Epithelial cell of esophagus (primary cell): ENCODE results near the gene KRTAP13-4.

Experiments
- DNase-seq: peaks from one replicate; pipeline ENCODE4 v3.0.0; 2010; ENCODE audit warnings: low read depth
- H3K4me3 ChIP-seq: 2 replicates; pipeline ENCODE4 v1.5.1; 2011; ENCODE audit warnings: mild to moderate bottlenecking, low read length, control low read depth
- TF ChIP-seq, protein P1 (sequence below): IDR thresholded peaks from 2 replicates; pipeline ENCODE4 v1.5.1; 2011; ENCODE audit warnings: low read depth, mild to moderate bottlenecking, low read length, control low read depth, inconsistent platforms; ENCODE audit not compliant: insufficient read depth; ENCODE audit errors: missing control alignments

The KRTAP13-4 gene

DNA sequence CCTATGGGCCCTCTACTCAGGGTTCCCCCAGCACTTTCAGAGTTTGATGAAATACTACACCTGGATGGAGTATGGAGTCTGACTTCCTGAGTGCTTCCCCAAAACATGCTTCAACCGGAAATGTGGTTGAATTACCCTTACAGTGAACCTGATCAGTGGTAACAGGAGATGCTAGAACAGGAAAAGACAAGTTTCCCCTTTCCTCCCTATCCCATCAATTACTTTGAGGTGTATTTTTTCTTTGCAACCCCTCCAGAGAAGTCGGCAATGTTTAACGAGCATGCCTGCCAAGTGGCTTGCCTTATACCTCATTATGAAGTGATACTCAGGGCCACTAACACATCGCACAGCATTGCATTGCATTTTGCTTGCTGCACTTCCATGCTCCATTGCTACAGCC is 17.0 kb downstream of the KRTAP13-4 start:
- TF ChIP-seq, protein P1, sequence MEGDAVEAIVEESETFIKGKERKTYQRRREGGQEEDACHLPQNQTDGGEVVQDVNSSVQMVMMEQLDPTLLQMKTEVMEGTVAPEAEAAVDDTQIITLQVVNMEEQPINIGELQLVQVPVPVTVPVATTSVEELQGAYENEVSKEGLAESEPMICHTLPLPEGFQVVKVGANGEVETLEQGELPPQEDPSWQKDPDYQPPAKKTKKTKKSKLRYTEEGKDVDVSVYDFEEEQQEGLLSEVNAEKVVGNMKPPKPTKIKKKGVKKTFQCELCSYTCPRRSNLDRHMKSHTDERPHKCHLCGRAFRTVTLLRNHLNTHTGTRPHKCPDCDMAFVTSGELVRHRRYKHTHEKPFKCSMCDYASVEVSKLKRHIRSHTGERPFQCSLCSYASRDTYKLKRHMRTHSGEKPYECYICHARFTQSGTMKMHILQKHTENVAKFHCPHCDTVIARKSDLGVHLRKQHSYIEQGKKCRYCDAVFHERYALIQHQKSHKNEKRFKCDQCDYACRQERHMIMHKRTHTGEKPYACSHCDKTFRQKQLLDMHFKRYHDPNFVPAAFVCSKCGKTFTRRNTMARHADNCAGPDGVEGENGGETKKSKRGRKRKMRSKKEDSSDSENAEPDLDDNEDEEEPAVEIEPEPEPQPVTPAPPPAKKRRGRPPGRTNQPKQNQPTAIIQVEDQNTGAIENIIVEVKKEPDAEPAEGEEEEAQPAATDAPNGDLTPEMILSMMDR, result no peak
- no peak overlapping the region for H3K4me3 ChIP-seq
- no peak for DNase-seq

GRCh38 chr21:30448514-30448913 is 18.5 kb downstream of the KRTAP13-4 start:
- no peak for DNase-seq
- TF ChIP-seq, protein P1, result no peak
- H3K4me3 ChIP-seq, result no peak overlapping the region

DNA sequence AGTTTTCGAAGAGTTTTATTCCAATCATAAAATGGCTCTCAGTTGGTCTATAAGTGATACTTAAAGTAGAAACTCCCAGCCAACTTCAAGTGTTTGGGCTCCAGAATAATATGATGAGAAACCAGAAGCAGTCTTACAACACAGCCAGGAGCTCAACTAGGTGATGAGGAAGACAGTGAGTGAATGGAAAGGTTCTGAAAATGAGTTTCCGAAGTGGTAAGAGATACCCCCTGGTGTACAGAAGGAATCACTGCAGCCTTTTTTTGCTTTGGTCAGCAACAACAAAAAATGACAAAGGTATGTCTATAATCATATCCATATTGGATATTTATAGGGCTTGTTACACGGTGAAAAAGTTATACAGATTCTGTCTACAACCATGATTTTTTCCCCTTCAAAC is 33.7 kb downstream of the KRTAP13-4 start:
- no peak overlapping the region for H3K4me3 ChIP-seq
- DNase-seq, result peak; percentile 30
- TF ChIP-seq, protein P1, result peak; percentile 73

- TF ChIP-seq, protein P1, result no peak
- H3K4me3 ChIP-seq, result no peak overlapping the region
- DNase-seq, result no peak
Observed at GRCh38 chr21:30468900-30469714, 39.1 kb downstream of the KRTAP13-4 start.

GRCh38 chr21:30478004-30478403 is 48.0 kb downstream of the KRTAP13-4 start:
- no peak overlapping the region for H3K4me3 ChIP-seq
- TF ChIP-seq, protein P1, result no peak
- peak; percentile 79 for DNase-seq

- TF ChIP-seq, protein P1, result no peak
- no peak for DNase-seq
- no peak overlapping the region for H3K4me3 ChIP-seq
Observed at GRCh38 chr21:30479259-30479658, 49.2 kb downstream of the KRTAP13-4 start.

DNA sequence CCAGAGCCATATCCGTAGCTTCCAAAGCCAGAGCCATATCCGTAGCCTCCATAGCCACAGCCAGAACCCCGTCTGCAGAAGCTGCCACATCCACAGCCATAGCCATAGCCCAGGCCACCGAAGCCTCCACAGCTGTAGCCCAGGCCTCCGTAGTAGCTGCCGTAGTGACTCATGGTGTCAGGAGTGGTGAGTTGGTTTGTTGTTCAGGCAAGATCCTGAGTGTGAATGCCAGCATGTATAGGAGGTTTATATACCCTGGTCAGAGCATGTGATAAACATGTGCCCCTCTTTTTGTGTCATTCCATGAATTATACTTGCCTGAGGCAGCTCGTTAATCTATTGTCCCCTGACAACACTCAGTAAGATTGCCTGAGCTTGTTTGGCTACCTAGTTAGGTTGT is 50.1 kb downstream of the KRTAP13-4 start, which contains the start of gene KRTAP19-1:
Gene KRTAP19-1 (minus strand): TSS at position 223 of the 400 bp plus-strand sequence. CDS start 50 bp downstream, at position 173.
- no peak within 1 kb of the TSS for H3K4me3 ChIP-seq
- TF ChIP-seq, protein P1, result no peak
- peak; percentile 64 for DNase-seq
